ENCODE results near the gene LRRC52.

The LRRC52 gene, protein sequence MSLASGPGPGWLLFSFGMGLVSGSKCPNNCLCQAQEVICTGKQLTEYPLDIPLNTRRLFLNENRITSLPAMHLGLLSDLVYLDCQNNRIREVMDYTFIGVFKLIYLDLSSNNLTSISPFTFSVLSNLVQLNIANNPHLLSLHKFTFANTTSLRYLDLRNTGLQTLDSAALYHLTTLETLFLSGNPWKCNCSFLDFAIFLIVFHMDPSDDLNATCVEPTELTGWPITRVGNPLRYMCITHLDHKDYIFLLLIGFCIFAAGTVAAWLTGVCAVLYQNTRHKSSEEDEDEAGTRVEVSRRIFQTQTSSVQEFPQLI

GRCh38 chr1:165543532-165544438 is at the start of gene LRRC52:
Gene LRRC52 (plus strand): TSS chr1:165544000. CDS start chr1:165544297, 297 bp downstream.
- no peak for DNase-seq (ENCODE audit: low read depth)

GRCh38 chr1:165494949-165495857 is 48.6 kb upstream of the LRRC52 start:
- no peak for DNase-seq (ENCODE audit: low read depth)

GRCh38 chr1:165495858-165496205 is 48.0 kb upstream of the LRRC52 start:
- DNase-seq (ENCODE audit: low read depth): no peak

DNA sequence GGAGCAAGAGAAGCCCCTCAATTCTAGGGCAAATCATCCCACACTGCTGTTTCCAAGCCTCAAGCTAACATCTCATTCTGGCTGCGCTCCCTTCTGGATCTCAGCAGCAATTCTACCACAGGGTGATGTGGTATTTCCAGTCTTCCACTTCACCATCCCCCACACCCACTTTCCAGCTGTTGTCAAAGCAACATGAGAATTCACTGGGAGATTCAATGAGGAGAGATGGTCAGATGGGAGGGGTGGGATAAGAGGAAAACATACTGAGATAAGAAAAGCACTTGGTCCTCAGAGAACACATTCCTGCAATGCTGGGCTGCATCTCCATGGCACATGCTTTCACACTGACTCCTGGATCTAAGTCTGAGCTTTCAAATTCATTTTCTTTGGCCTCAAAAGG is 47.3 kb upstream of the LRRC52 start:
- DNase-seq (ENCODE audit: low read depth): no peak

GRCh38 chr1:165497069-165498013 is 46.5 kb upstream of the LRRC52 start:
- no peak for DNase-seq (ENCODE audit: low read depth)

DNA sequence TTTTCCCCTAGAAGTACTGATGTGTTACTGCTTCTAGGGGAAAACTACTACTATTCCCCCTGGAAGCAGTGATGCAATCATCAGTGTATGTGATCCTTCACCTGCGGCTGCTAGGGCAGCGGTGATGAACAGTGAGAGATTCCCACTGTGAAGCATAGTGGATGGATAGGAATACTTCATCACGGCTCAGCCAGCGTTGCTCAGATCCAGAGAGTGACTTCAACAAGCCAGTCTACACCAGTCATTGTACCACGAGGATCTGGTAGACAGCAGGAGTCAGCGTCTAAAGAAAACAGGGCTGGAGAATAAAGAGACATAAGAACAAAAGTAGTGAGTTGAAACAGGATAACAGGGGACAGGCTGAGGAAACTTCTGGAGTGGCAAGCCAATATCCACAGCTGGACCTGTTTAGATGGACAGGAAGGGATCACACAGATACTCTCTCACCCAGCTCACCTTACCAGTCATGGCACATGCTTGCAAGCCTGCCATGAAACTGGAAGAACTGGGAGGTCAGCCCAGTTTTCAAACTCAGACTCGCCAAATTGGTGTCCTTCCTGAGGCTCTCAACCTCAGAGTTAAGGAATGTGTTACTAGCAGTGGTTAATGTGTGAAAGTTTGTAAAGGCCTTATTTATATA is 42.4 kb upstream of the LRRC52 start:
- no peak for DNase-seq (ENCODE audit: low read depth)

DNA sequence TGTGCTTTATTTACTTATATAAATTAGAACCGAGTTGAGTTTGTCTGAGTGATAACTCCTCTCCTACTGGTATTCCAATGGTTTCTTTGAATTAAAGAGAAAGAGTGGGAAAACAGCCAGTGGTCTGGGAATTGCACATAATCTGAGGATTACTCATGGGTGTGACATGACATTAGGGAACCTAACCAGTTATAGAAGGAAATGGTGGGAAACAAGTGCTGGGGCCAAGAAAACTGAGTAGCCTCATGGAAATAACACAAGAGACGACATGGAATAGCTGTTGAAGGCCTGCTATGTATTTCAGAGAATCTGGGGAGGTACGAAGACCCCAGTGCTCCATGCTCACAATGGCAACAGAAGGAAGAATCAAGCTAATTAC is 41.8 kb upstream of the LRRC52 start:
- DNase-seq (ENCODE audit: low read depth): no peak

DNA sequence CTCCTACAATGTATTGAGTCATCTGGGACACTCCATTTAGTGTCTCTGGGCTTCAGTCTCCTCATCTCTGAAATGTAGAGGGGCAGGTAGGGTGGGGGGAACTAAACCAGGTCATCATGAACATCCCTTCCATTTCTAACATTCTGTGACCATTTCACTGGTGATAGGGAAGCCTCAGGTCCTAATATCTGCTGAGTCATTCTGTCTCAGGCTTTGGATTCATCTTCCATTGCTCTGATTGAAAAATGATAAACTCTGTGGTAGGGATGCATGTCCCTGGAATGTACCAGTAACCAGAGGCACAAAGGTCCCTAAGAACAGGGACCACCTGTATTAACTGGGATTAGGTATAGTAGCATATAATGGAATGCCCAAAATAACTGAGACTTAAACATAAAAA is 36.2 kb upstream of the LRRC52 start:
- no peak for DNase-seq (ENCODE audit: low read depth)

DNA sequence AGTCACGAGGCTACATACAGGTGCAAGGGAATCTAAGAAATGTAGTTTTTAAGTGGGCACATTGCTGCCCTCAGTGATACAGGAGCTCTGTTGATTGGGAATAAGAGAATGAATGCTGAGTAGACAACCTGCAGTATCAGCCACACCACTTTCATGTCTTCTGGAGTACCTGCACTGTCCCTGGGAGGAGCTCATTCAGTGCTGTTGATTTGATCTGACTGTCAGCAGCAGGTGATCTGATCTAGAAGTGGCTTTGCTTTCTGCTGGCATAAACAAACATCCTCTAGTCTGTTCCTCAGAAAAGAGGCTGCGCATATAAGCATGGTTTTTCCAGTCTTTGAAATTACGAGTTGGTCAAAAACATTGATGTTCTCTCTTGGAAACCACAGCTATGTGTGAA is 35.5 kb upstream of the LRRC52 start:
- DNase-seq (ENCODE audit: low read depth): no peak

- DNase-seq (ENCODE audit: low read depth): no peak
These were observed 31.0 kb upstream of the LRRC52 start for GRCh38 chr1:165512816-165513215.

DNA sequence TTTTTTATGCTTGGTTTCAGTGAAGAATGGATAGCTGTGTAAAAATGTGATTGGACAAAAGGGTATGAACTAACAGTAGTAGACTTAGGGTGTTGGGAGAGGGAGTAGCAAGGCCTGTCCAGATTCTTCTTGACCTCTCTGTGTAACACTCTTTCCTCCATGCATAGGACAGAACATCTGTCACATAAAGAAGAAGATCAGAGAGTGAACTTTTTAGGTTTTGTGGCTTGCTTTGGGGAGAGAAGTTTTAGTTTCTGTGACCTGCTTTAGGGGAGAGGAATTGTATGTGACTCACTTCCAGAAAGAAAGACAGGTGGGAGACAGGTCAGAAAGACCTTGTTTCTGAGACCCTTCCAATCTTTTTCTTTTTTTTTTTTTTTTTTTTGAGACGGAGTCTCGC is 27.3 kb upstream of the LRRC52 start:
- DNase-seq (ENCODE audit: low read depth): no peak

DNA sequence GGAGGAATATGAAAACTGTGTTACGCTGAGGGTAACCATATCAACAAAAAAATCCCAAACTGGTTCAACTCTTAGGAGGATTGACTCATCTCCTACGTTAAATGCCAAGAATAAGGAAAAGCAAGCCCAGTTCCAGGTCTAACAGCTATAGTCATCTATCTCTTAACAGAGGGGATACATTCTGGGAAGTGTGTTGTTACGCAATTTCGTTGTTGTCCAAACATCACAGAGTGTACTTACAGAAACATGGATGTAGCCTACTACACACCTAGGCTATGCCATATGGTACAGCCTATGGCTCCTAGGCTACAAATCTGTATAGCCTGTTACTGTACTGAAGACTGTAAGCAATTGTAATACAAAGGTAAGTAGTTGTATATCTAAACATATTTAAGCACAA is 23.2 kb upstream of the LRRC52 start:
- no peak for DNase-seq (ENCODE audit: low read depth)

DNA sequence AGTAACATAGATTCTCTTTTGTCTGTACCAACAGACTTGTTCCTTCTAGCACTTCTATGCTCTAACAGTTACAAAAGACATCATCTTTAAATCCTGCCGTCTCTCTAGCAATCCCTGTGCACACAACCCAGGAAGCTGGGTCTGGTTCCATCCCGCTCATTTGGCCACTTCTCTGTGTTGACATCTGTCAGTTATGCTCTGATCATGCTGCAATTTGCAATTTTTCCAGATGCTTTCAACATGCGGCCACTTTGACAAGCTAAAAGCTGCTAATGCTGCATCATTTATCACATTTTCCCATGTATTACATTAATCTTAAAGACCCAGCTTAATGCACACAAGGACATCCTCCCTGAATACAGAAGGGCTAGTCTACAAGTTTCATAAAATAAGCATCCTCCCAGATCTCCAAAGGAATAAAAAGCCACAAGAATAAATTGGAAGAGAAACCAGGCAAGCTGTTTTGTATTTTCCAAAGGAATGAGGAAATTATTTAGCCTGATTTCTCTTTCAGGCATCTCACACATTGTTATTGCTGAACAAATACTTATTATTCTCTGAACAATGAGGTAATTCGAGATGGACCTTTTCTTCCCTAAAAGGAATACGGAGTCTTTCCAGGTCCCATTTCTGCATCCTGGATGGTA is 19.0 kb upstream of the LRRC52 start:
- DNase-seq (ENCODE audit: low read depth): no peak

DNA sequence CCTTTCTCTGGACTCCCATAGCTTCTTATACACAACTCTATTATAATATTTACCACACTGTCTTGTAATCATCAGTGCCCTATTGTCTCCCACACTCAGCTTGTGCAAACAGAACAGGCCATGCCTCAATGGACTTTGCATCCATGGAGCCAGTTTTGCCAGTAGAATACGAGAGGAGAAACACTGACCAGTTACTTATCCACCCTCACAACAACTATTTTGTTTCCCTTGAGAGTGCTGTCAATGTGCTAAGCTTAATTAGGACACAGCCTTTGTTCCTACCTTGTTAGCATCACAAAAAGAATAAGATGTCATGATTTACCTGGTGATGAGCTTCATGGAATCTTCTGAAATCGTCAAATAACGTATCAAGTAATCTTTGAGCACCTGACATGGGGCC is 18.1 kb upstream of the LRRC52 start:
- DNase-seq (ENCODE audit: low read depth): no peak

GRCh38 chr1:165527251-165528007 is 16.4 kb upstream of the LRRC52 start:
- no peak for DNase-seq (ENCODE audit: low read depth)

- no peak for DNase-seq (ENCODE audit: low read depth)
These were observed 12.8 kb upstream of the LRRC52 start for GRCh38 chr1:165531021-165531420.

- DNase-seq (ENCODE audit: low read depth): no peak
These were observed 11.7 kb upstream of the LRRC52 start for GRCh38 chr1:165532053-165532452.

GRCh38 chr1:165533254-165533653 is 10.5 kb upstream of the LRRC52 start:
- DNase-seq (ENCODE audit: low read depth): no peak

GRCh38 chr1:165536016-165536415 is 7.8 kb upstream of the LRRC52 start:
- DNase-seq (ENCODE audit: low read depth): no peak

All from activated T-helper 1 cell treated with Interleukin-2 at 50 U/mL for 16 hours (primary cell).